SK-N-SH treated with all-trans-retinoic acid at 6 μM for 48 hours (cell line): ENCODE measurements around the gene GNA12.

Experiments
- ATAC-seq: fragments of 200-7000 bp; cut with Tn5 transposase; 3 replicates; pipeline ENCODE4 v1.9.1; 2020; ENCODE audit warnings: mild to moderate bottlenecking, moderate library complexity
- ARNTL ChIP-seq: fragments of 450-650 bp; formaldehyde crosslinking; IDR thresholded peaks from 2 replicates; pipeline ENCODE4 v1.5.0; 2020; ENCODE audit warnings: low read depth, mild to moderate bottlenecking, moderate library complexity, borderline replicate concordance
- BACH2 ChIP-seq: fragments of 250-450 bp; sonication (Bioruptor Pico); IDR thresholded peaks from 2 replicates; pipeline ENCODE4 v1.9.0; 2021; ENCODE audit warnings: mild to moderate bottlenecking, borderline replicate concordance
- CSDC2 ChIP-seq: fragments of 250-450 bp; sonication (Bioruptor Pico); IDR thresholded peaks from 2 replicates; pipeline ENCODE4 v1.5.0; 2020; ENCODE audit warnings: mild to moderate bottlenecking, moderate library complexity
- ESRRG ChIP-seq: fragments of 250-450 bp; sonication (Bioruptor Pico); IDR thresholded peaks from 2 replicates; pipeline ENCODE4 v1.6.1; 2021; ENCODE audit warnings: mild to moderate bottlenecking
- ISL1 ChIP-seq: fragments of 250-450 bp; sonication (Bioruptor Pico); IDR thresholded peaks from 2 replicates; pipeline ENCODE4 v2.1.2; 2022; ENCODE audit warnings: mild to moderate bottlenecking, moderate library complexity
- OSR1 ChIP-seq: fragments of 250-450 bp; sonication (Bioruptor Pico); IDR thresholded peaks from 2 replicates; pipeline ENCODE4 v1.8.0; 2022; ENCODE audit warnings: moderate library complexity, mild to moderate bottlenecking, inconsistent platforms
- PPARA ChIP-seq: fragments of 250-450 bp; sonication (Bioruptor Pico); IDR thresholded peaks from 2 replicates; pipeline ENCODE4 v1.5.0; 2020; ENCODE audit warnings: mild to moderate bottlenecking, borderline replicate concordance
- SNAI2 ChIP-seq: fragments of 250-450 bp; sonication (Bioruptor Pico); IDR thresholded peaks from 2 replicates; pipeline ENCODE4 v1.5.0; 2020; ENCODE audit warnings: mild to moderate bottlenecking, moderate library complexity
- TCF4 ChIP-seq: fragments of 250-450 bp; sonication (Bioruptor Pico); IDR thresholded peaks from 2 replicates; pipeline ENCODE4 v1.8.0; 2021; ENCODE audit warnings: mild to moderate bottlenecking, moderate library complexity, borderline replicate concordance
- TOX ChIP-seq: fragments of 250-450 bp; sonication (Bioruptor Pico); IDR thresholded peaks from 2 replicates; pipeline ENCODE4 v1.8.0; 2021; ENCODE audit warnings: mild to moderate bottlenecking, moderate library complexity, borderline replicate concordance
- ZC3H10 ChIP-seq: fragments of 250-450 bp; sonication (Bioruptor Pico); IDR thresholded peaks from 2 replicates; pipeline ENCODE4 v1.5.1; 2021; ENCODE audit warnings: mild to moderate bottlenecking, moderate library complexity
- ZFP30 ChIP-seq: fragments of 450-650 bp; formaldehyde crosslinking; IDR thresholded peaks from 2 replicates; pipeline ENCODE4 v1.5.0; 2022; ENCODE audit warnings: mild to moderate bottlenecking, moderate library complexity
- ZNF565 ChIP-seq: fragments of 450-650 bp; formaldehyde crosslinking; conservative IDR thresholded peaks from 2 replicates; pipeline ENCODE4 v1.5.0; 2020; ENCODE audit warnings: low read depth, mild to moderate bottlenecking, moderate library complexity
- ZNF70 ChIP-seq: fragments of 450-650 bp; formaldehyde crosslinking; IDR thresholded peaks from 2 replicates; pipeline ENCODE4 v1.5.0; 2020; ENCODE audit warnings: mild to moderate bottlenecking, moderate library complexity
- ZNF8 ChIP-seq: fragments of 450-650 bp; formaldehyde crosslinking; IDR thresholded peaks from 2 replicates; pipeline ENCODE4 v1.5.0; 2020; ENCODE audit warnings: mild to moderate bottlenecking, moderate library complexity
- TF ChIP-seq, protein P1 (sequence below): fragments of 250-450 bp; sonication (Bioruptor Pico); IDR thresholded peaks from 2 replicates; pipeline ENCODE4 v1.5.1; 2021; ENCODE audit warnings: mild to moderate bottlenecking, moderate library complexity
- TF ChIP-seq, protein P2 (sequence below): fragments of 250-450 bp; sonication (Bioruptor Pico); IDR thresholded peaks from 2 replicates; pipeline ENCODE4 v1.5.1; 2020; ENCODE audit warnings: low read depth, mild to moderate bottlenecking, moderate library complexity
- TF ChIP-seq, protein P3 (sequence below): fragments of 250-450 bp; sonication (Bioruptor Pico); IDR thresholded peaks from 2 replicates; pipeline ENCODE4 v1.5.0; 2020; ENCODE audit warnings: mild to moderate bottlenecking, moderate library complexity
- TF ChIP-seq, protein P4 (sequence below): fragments of 250-450 bp; sonication (Bioruptor Pico); IDR thresholded peaks from 2 replicates; pipeline ENCODE4 v1.8.0; 2020; ENCODE audit warnings: mild to moderate bottlenecking, moderate library complexity, borderline replicate concordance
- TF ChIP-seq, protein P5 (sequence below): fragments of 250-450 bp; sonication (Bioruptor Pico); IDR thresholded peaks from 2 replicates; pipeline ENCODE4 v1.8.0; 2021; ENCODE audit warnings: low read depth, mild to moderate bottlenecking, moderate library complexity, borderline replicate concordance

GNA12 gene

DNA sequence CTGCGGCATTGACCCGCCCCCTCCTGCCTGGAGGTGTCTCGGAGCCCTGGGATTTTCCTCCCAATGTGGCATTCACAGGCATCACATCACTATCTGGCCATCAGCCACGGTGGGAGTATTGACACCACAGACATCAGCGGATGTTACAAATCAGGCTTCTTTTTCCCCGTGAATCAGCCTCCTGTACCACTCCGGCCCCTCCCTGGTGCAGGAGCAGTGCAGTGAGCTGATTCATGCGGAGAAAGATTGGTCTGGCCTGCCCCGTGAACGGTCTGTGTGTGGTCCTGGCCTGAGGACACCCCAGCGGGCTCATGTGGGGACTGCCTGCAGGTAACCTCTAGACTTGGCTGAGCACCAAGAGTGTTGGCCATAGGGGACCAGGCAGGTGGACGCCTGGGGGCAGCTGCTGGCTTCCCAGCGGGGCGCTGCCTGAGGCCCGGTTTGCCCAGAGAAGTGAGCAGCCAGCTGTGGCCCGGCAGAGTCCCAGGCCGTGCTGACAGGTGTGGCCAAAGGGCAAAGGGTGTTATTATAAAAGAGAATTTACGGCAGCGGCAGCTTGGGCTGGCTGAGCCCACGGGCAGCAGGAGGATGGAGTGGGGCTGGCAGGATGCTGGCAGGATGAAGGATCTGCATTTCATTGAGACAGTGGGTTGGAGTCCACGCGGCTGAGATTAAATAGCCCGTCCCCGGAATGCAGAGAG lies 32.1 kb upstream of the GNA12 start:
- ATAC-seq, result peak; percentile 70
- TF ChIP-seq TOX (CRISPR knock-in tag), result no peak
- no peak for TF ChIP-seq ZNF8
- no peak for TF ChIP-seq TCF4
- no peak for TF ChIP-seq OSR1 (CRISPR knock-in tag)
- TF ChIP-seq ISL1 (CRISPR knock-in tag), result no peak
- no peak for TF ChIP-seq ZC3H10 (CRISPR knock-in tag)
- TF ChIP-seq ZFP30 (CRISPR knock-in tag), result no peak
- TF ChIP-seq CSDC2 (CRISPR knock-in tag), result no peak
- no peak for TF ChIP-seq BACH2
- TF ChIP-seq, protein P1, sequence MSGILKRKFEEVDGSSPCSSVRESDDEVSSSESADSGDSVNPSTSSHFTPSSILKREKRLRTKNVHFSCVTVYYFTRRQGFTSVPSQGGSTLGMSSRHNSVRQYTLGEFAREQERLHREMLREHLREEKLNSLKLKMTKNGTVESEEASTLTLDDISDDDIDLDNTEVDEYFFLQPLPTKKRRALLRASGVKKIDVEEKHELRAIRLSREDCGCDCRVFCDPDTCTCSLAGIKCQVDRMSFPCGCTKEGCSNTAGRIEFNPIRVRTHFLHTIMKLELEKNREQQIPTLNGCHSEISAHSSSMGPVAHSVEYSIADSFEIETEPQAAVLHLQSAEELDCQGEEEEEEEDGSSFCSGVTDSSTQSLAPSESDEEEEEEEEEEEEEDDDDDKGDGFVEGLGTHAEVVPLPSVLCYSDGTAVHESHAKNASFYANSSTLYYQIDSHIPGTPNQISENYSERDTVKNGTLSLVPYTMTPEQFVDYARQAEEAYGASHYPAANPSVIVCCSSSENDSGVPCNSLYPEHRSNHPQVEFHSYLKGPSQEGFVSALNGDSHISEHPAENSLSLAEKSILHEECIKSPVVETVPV (CRISPR knock-in tag), result no peak
- no peak for TF ChIP-seq ZNF565 (CRISPR knock-in tag)
- TF ChIP-seq, protein P2, sequence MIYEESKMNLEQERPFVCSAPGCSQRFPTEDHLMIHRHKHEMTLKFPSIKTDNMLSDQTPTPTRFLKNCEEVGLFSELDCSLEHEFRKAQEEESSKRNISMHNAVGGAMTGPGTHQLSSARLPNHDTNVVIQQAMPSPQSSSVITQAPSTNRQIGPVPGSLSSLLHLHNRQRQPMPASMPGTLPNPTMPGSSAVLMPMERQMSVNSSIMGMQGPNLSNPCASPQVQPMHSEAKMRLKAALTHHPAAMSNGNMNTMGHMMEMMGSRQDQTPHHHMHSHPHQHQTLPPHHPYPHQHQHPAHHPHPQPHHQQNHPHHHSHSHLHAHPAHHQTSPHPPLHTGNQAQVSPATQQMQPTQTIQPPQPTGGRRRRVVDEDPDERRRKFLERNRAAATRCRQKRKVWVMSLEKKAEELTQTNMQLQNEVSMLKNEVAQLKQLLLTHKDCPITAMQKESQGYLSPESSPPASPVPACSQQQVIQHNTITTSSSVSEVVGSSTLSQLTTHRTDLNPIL, result no peak
- TF ChIP-seq, protein P3, sequence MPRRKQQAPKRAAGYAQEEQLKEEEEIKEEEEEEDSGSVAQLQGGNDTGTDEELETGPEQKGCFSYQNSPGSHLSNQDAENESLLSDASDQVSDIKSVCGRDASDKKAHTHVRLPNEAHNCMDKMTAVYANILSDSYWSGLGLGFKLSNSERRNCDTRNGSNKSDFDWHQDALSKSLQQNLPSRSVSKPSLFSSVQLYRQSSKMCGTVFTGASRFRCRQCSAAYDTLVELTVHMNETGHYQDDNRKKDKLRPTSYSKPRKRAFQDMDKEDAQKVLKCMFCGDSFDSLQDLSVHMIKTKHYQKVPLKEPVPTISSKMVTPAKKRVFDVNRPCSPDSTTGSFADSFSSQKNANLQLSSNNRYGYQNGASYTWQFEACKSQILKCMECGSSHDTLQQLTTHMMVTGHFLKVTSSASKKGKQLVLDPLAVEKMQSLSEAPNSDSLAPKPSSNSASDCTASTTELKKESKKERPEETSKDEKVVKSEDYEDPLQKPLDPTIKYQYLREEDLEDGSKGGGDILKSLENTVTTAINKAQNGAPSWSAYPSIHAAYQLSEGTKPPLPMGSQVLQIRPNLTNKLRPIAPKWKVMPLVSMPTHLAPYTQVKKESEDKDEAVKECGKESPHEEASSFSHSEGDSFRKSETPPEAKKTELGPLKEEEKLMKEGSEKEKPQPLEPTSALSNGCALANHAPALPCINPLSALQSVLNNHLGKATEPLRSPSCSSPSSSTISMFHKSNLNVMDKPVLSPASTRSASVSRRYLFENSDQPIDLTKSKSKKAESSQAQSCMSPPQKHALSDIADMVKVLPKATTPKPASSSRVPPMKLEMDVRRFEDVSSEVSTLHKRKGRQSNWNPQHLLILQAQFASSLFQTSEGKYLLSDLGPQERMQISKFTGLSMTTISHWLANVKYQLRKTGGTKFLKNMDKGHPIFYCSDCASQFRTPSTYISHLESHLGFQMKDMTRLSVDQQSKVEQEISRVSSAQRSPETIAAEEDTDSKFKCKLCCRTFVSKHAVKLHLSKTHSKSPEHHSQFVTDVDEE, result no peak
- no peak for TF ChIP-seq PPARA (CRISPR knock-in tag)
- TF ChIP-seq SNAI2 (CRISPR knock-in tag), result no peak
- TF ChIP-seq ESRRG (CRISPR knock-in tag), result no peak
- TF ChIP-seq ZNF70 (CRISPR knock-in tag), result no peak

DNA sequence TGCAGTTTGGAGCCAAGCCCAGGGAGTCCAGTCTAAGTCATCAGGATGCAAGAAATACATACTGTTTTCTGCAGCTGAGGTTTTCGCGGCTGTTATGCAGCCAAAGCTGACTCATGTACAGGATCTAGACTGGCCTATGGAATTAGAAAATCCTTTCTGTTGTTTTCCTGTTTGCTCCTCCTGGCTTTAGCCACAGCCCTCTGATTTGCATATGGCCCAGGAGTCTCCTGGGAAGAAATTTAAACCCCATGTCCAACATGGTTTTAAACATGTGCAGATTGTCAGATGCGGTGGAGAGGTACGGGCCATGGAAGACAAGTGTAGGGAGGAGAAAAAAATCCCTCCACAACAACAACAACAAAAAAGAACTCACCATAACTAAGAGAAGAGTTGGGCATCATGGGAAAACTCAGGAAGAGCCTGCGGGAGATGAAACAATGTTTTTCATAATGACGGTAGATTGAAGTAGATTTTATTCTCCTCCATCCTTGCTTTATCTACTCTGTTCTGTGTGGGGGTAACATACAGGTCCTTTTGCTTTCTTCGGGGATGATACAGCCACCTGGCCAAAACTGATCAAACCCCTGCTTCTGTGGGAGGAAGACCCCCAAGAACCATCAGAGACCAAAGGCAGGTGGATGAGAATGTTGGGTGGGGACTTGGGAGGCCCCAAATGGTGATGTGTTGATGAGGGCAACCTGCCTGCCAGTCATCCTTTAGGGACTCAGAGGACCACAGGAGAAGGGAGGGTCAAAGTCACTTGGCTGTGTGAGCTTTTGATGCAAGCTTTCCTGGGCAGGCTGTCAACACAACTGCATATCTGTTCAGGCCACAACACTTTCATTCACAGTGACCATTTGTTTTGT lies 29.8 kb upstream of the GNA12 start:
- peak; percentile 86 for ATAC-seq
- TF ChIP-seq TOX (CRISPR knock-in tag) (0 out of 2 replicates have a peak, but pooled peaks have one; percentile 55), ZNF565 (CRISPR knock-in tag) (no peak), OSR1 (CRISPR knock-in tag) (no peak), ZNF70 (CRISPR knock-in tag) (no peak), ISL1 (CRISPR knock-in tag) (no peak), ESRRG (CRISPR knock-in tag) (0 out of 2 replicates have a peak, but pooled peaks have one; percentile 64), PPARA (CRISPR knock-in tag) (no peak), ZNF8 (no peak), ARNTL (CRISPR knock-in tag) (no peak), CSDC2 (CRISPR knock-in tag) (no peak; the same call in 1 of the 2 replicates), BACH2 (no peak), TCF4 (no peak), ZC3H10 (CRISPR knock-in tag) (no peak)
- TF ChIP-seq, protein P4, sequence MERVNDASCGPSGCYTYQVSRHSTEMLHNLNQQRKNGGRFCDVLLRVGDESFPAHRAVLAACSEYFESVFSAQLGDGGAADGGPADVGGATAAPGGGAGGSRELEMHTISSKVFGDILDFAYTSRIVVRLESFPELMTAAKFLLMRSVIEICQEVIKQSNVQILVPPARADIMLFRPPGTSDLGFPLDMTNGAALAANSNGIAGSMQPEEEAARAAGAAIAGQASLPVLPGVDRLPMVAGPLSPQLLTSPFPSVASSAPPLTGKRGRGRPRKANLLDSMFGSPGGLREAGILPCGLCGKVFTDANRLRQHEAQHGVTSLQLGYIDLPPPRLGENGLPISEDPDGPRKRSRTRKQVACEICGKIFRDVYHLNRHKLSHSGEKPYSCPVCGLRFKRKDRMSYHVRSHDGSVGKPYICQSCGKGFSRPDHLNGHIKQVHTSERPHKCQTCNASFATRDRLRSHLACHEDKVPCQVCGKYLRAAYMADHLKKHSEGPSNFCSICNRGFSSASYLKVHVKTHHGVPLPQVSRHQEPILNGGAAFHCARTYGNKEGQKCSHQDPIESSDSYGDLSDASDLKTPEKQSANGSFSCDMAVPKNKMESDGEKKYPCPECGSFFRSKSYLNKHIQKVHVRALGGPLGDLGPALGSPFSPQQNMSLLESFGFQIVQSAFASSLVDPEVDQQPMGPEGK, result peak; percentile 93; the same call in 1 of the 2 replicates
- TF ChIP-seq, protein P2, result peak; percentile 25; the same call in 1 of the 2 replicates
- TF ChIP-seq, protein P1 (CRISPR knock-in tag), result no peak
- TF ChIP-seq, protein P5, sequence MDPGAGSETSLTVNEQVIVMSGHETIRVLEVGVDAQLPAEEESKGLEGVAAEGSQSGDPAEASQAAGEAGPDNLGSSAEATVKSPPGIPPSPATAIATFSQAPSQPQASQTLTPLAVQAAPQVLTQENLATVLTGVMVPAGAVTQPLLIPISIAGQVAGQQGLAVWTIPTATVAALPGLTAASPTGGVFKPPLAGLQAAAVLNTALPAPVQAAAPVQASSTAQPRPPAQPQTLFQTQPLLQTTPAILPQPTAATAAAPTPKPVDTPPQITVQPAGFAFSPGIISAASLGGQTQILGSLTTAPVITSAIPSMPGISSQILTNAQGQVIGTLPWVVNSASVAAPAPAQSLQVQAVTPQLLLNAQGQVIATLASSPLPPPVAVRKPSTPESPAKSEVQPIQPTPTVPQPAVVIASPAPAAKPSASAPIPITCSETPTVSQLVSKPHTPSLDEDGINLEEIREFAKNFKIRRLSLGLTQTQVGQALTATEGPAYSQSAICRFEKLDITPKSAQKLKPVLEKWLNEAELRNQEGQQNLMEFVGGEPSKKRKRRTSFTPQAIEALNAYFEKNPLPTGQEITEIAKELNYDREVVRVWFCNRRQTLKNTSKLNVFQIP (CRISPR knock-in tag), result no peak
- TF ChIP-seq, protein P3, result no peak
